GM19467 (cell line): ENCODE data around the gene GNGT1.

Experiments used
- ATAC-seq: cut with Tn5 transposase; IDR thresholded peaks from one replicate; pipeline ENCODE4 v1.9.1; 2021; ENCODE audit warnings: mild to moderate bottlenecking, moderate library complexity; ENCODE audit not compliant: unreplicated experiment

The GNGT1 gene

GRCh38 chr7:93906267-93906666 is at the start of gene GNGT1:
Gene GNGT1, plus strand, starts transcription at chr7:93906567. Its CDS starts 180 bp downstream, at chr7:93906747.
- ATAC-seq: no peak

- no peak for ATAC-seq
Measured at GRCh38 chr7:93858857-93859256, 47.5 kb upstream of the GNGT1 start.

GRCh38 chr7:93860261-93860660 is 46.1 kb upstream of the GNGT1 start:
- no peak for ATAC-seq

- no peak for ATAC-seq
Measured at GRCh38 chr7:93861325-93861949, 44.9 kb upstream of the GNGT1 start.

- ATAC-seq: no peak
Measured at GRCh38 chr7:93862651-93863050, 43.7 kb upstream of the GNGT1 start.

GRCh38 chr7:93866886-93867285 is 39.5 kb upstream of the GNGT1 start:
- ATAC-seq: no peak

- ATAC-seq: no peak
Measured at GRCh38 chr7:93873998-93874574, 32.3 kb upstream of the GNGT1 start.

GRCh38 chr7:93877742-93878141 is 28.6 kb upstream of the GNGT1 start:
- no peak for ATAC-seq

- ATAC-seq: no peak
Measured at GRCh38 chr7:93879356-93879755, 27.0 kb upstream of the GNGT1 start.

GRCh38 chr7:93882468-93882867 is 23.9 kb upstream of the GNGT1 start:
- ATAC-seq: no peak

GRCh38 chr7:93883078-93883916 is 23.1 kb upstream of the GNGT1 start:
- ATAC-seq: no peak

GRCh38 chr7:93883917-93884345 is 22.4 kb upstream of the GNGT1 start:
- no peak for ATAC-seq

- ATAC-seq: no peak
Measured at GRCh38 chr7:93884541-93884940, 21.8 kb upstream of the GNGT1 start.

GRCh38 chr7:93889261-93889660 is 17.1 kb upstream of the GNGT1 start:
- no peak for ATAC-seq

GRCh38 chr7:93890041-93890463 is 16.3 kb upstream of the GNGT1 start:
- no peak for ATAC-seq

- ATAC-seq: no peak
Measured at GRCh38 chr7:93890464-93891068, 15.8 kb upstream of the GNGT1 start, which contains the start of gene TFPI2. Gene TFPI2, minus strand, starts transcription at chr7:93890753. Its CDS starts 75 bp downstream, at chr7:93890678.

- no peak for ATAC-seq
Measured at GRCh38 chr7:93894426-93894825, 11.9 kb upstream of the GNGT1 start.

- no peak for ATAC-seq
Measured at GRCh38 chr7:93894966-93895640, 11.3 kb upstream of the GNGT1 start.

- no peak for ATAC-seq
Measured at GRCh38 chr7:93895859-93896600, 10.3 kb upstream of the GNGT1 start.

- no peak for ATAC-seq
Measured at GRCh38 chr7:93897680-93898079, 8.7 kb upstream of the GNGT1 start.
